ENCODE measurements around the gene PUS1. TPM values are rescaled to one million over a fixed set of nuclear protein-coding genes. Genes with fewer than 3 reads are reported as not detected.
"Not testable (repeated sequence)": the region's sequence is repeated elsewhere in the genome, so short reads cannot be mapped to it uniquely, and the experiment has no call there.

Gene PUS1
- total and polyA plus RNA-seq, 9 of the 15 experiments (the other 6 are each of a cell fraction or from before 2014, with no cell fraction given) = 1.9 to 90.8 (median 30.0) TPM

DNA sequence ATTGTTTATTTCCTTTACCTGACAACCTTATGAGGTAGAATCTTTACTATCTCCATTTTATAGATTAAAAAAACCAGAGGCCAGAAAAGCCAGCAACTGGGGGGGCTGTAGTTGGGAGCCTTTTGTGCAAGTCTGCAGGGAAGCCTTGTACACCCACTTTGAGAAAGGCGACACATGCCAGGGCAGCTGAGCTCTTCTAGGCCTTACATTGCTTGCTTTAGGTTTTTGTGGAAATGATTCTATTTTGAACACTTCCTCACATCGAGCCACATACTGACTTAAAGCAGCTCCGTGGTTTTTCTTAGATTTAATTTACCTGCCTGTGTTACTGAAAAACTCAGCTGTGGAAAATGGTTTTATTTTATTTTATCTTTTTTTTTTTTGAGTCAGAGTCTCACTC is 55.3 kb downstream of the PUS1 start:
- 95% methylated on average over 3 of the region's 3 CpGs for WGBS (ENCODE audit: insufficient coverage, low coverage, missing lambda C conversion rate)
- POLR2A ChIA-PET = interaction anchor here (1.4 kb wide), 1 partner anchor 18 kb away, joined by 4 read pairs; no protein-coding TSS in a partner anchor

DNA sequence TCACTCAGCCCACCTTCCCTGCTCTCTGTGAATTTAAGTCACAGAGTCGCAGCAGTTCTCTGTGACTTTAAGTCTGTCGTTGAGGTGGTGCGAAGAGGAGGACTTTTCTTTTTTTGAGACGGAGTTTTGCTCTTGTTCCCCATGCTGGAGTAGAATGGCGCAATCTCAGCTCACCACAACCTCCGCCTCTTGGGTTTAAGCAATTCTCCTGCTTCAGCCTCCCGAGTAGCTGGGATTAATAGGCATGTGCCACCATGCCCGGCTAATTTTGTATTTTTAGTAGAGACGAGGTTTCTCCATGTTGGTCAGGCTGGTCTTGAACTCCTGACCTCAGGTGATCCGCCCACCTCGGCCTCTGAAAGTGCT is 56.4 kb downstream of the PUS1 start:
- H3K4me2 ChIP-seq (ENCODE audit: insufficient read depth, low read length); in situ Hi-C loops (cut with MboI); H4K20me1 ChIP-seq (replicated peaks; ENCODE audit: control insufficient read depth, insufficient read depth, low read length); BruUV-seq (replicated peaks); H3K4me3 ChIP-seq; H3K27me3 ChIP-seq (ENCODE audit: control insufficient read depth in 2 of 2, insufficient read depth in 2 of 2, low read length in 2 of 2); DNase-seq (ENCODE audit: extremely low read depth in 1 of 4, low spot score in 3 of 4); H3K9ac ChIP-seq (ENCODE audit: insufficient read depth in 1 of 2, low read depth in 2 of 2, low read length in 2 of 2); H3K79me2 ChIP-seq (ENCODE audit: control insufficient read depth, insufficient read depth, low read length); H2AFZ ChIP-seq (ENCODE audit: low read depth, low read length); intact Hi-C loops (cut with micrococcal nuclease); H3K9me1 ChIP-seq (ENCODE audit: control insufficient read depth, insufficient read depth, low read length); H3K27ac ChIP-seq (ENCODE audit: extremely low read depth, low read depth, low read length); FAIRE-seq; H3K9me3 ChIP-seq (replicated peaks; ENCODE audit: control insufficient read depth, insufficient read depth, low read depth, low read length); CTCF ChIA-PET (ENCODE audit: low intra/inter-chr PET ratio); ATAC-seq: not testable (repeated sequence)
- 92% methylated on average over 11 of the region's 11 CpGs for WGBS (ENCODE audit: insufficient coverage, low coverage, missing lambda C conversion rate)
- Histone ChIP-seq H3K36me3 (ENCODE audit: control insufficient read depth, insufficient read depth, low read length) (peaks cover 90% of the 10 kb centered on the region), H3K4me1 (replicated peaks in 1 of 2; ENCODE audit: control insufficient read depth in 2 of 2, insufficient read depth in 2 of 2, low read length in 2 of 2) (peaks cover 4 to 12% of the 10 kb centered on the region in 2 experiments; a peak in 4 of 5 replicates)
- POLR2A ChIA-PET = interaction anchor here (0.5 kb wide), 1 partner anchor 296 kb away, joined by 3 read pairs; no protein-coding TSS in a partner anchor

More for the DNA sequence above, 55.3 kb downstream of the PUS1 start:
- in situ Hi-C loops (cut with MboI) (no loop called here), intact Hi-C loops (cut with micrococcal nuclease) (no loop called here)
- TF ChIP-seq JUNB (CRISPR knock-in tag; conservative IDR thresholded peaks at IDR 0.05) (no peak), POU5F1 (IDR thresholded peaks at IDR 0.05; ENCODE audit: borderline replicate concordance, low read depth, low read length, partially characterized antibody) (no peak), WHSC1 (IDR thresholded peaks at IDR 0.05; ENCODE audit: low read length) (no peak), HDGF (IDR thresholded peaks at IDR 0.05) (no peak), RFX7 (CRISPR knock-in tag; IDR thresholded peaks at IDR 0.05) (no peak), MCM5 (IDR thresholded peaks at IDR 0.05; ENCODE audit: low read depth) (no peak), DMBX1 (CRISPR knock-in tag; IDR thresholded peaks at IDR 0.05; ENCODE audit: borderline replicate concordance) (no peak)
- TF ChIP-seq, protein P1, sequence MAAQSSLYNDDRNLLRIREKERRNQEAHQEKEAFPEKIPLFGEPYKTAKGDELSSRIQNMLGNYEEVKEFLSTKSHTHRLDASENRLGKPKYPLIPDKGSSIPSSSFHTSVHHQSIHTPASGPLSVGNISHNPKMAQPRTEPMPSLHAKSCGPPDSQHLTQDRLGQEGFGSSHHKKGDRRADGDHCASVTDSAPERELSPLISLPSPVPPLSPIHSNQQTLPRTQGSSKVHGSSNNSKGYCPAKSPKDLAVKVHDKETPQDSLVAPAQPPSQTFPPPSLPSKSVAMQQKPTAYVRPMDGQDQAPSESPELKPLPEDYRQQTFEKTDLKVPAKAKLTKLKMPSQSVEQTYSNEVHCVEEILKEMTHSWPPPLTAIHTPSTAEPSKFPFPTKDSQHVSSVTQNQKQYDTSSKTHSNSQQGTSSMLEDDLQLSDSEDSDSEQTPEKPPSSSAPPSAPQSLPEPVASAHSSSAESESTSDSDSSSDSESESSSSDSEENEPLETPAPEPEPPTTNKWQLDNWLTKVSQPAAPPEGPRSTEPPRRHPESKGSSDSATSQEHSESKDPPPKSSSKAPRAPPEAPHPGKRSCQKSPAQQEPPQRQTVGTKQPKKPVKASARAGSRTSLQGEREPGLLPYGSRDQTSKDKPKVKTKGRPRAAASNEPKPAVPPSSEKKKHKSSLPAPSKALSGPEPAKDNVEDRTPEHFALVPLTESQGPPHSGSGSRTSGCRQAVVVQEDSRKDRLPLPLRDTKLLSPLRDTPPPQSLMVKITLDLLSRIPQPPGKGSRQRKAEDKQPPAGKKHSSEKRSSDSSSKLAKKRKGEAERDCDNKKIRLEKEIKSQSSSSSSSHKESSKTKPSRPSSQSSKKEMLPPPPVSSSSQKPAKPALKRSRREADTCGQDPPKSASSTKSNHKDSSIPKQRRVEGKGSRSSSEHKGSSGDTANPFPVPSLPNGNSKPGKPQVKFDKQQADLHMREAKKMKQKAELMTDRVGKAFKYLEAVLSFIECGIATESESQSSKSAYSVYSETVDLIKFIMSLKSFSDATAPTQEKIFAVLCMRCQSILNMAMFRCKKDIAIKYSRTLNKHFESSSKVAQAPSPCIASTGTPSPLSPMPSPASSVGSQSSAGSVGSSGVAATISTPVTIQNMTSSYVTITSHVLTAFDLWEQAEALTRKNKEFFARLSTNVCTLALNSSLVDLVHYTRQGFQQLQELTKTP (IDR thresholded peaks at IDR 0.05; ENCODE audit: low read depth in 1 of 2, partially characterized antibody in 2 of 2) = no peak
- TF ChIP-seq, protein P2, sequence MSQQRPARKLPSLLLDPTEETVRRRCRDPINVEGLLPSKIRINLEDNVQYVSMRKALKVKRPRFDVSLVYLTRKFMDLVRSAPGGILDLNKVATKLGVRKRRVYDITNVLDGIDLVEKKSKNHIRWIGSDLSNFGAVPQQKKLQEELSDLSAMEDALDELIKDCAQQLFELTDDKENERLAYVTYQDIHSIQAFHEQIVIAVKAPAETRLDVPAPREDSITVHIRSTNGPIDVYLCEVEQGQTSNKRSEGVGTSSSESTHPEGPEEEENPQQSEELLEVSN (IDR thresholded peaks at IDR 0.05; ENCODE audit: borderline replicate concordance in 1 of 2, extremely low read depth in 1 of 2, insufficient read depth in 1 of 2, insufficient read length in 1 of 2, low read depth in 1 of 2, low read length in 1 of 2, poor library complexity in 1 of 2, severe bottlenecking in 1 of 2) = no peak
- H3K27ac ChIP-seq (ENCODE audit: extremely low read depth, low read depth, low read length) = no peak overlapping the region
- DNase-seq (ENCODE audit: extremely low read depth in 1 of 4, low spot score in 3 of 4) (no peak), FAIRE-seq (no peak), ATAC-seq (no peak)
- no TSS peak for BruUV-seq (replicated peaks)
- no peak overlapping the region for H3K4me2 ChIP-seq (ENCODE audit: insufficient read depth, low read length)
- H3K27me3 ChIP-seq (ENCODE audit: control insufficient read depth in 2 of 2, insufficient read depth in 2 of 2, low read length in 2 of 2) = no peaks in the 10 kb centered on the region
- no peaks in the 10 kb centered on the region for H3K9me3 ChIP-seq (replicated peaks; ENCODE audit: control insufficient read depth, insufficient read depth, low read depth, low read length)
- H3K4me3 ChIP-seq = no peak overlapping the region
- H3K9ac ChIP-seq (ENCODE audit: insufficient read depth in 1 of 2, low read depth in 2 of 2, low read length in 2 of 2) = no peak overlapping the region
- no peak overlapping the region for H2AFZ ChIP-seq (ENCODE audit: low read depth, low read length)
- H3K9me1 ChIP-seq (ENCODE audit: control insufficient read depth, insufficient read depth, low read length) = no peaks in the 10 kb centered on the region
- H4K20me1 ChIP-seq (replicated peaks; ENCODE audit: control insufficient read depth, insufficient read depth, low read length) = no peaks in the 10 kb centered on the region
- peaks cover 4 to 15% of the 10 kb centered on the region in 2 experiments; a peak in 4 of 5 replicates for H3K4me1 ChIP-seq (replicated peaks in 1 of 2; ENCODE audit: control insufficient read depth in 2 of 2, insufficient read depth in 2 of 2, low read length in 2 of 2)
- peaks cover 17% of the 10 kb centered on the region for H3K79me2 ChIP-seq (ENCODE audit: control insufficient read depth, insufficient read depth, low read length)
- H3K36me3 ChIP-seq (ENCODE audit: control insufficient read depth, insufficient read depth, low read length) = peaks cover 89% of the 10 kb centered on the region
- CTCF ChIA-PET (ENCODE audit: low intra/inter-chr PET ratio) = no interaction called here
